Endodermal cell (in vitro differentiated cells): ENCODE data around the gene HIBADH. TPM values are rescaled to one million over a fixed set of nuclear protein-coding genes. Genes with fewer than 3 reads are reported as not detected.

ENCODE experiments used
- DNase-seq: peaks from one replicate; pipeline ENCODE4 v3.0.0-alpha.2; 2017
- H3K27ac ChIP-seq: 2 replicates; pipeline ENCODE4 v1.5.1; 2013; ENCODE audit warnings: mild to moderate bottlenecking, low read depth, low read length, moderate library complexity
- H3K27me3 ChIP-seq: 2 replicates; pipeline ENCODE4 v1.6.1; 2013; ENCODE audit warnings: mild to moderate bottlenecking, low read length, moderate library complexity; ENCODE audit not compliant: insufficient read depth, control insufficient read depth, poor library complexity, severe bottlenecking
- H3K36me3 ChIP-seq: 2 replicates; pipeline ENCODE4 v1.7.0; 2013; ENCODE audit warnings: mild to moderate bottlenecking, low read length, moderate library complexity; ENCODE audit not compliant: control insufficient read depth, insufficient read depth
- H3K4me1 ChIP-seq: one replicate; pipeline ENCODE4 v1.7.0; 2013; ENCODE audit warnings: low read length; ENCODE audit not compliant: control insufficient read depth, insufficient read depth
- H3K4me3 ChIP-seq: 2 replicates; pipeline ENCODE4 v1.5.1; 2013; ENCODE audit warnings: mild to moderate bottlenecking, low read length, moderate library complexity
- H3K9ac ChIP-seq: 2 replicates; pipeline ENCODE4 v1.6.1; 2013; ENCODE audit warnings: mild to moderate bottlenecking, low read length, moderate library complexity; ENCODE audit not compliant: poor library complexity, severe bottlenecking; ENCODE audit errors: extremely low read depth
- H3K9me3 ChIP-seq: 2 replicates; pipeline ENCODE4 v1.6.1; 2013; ENCODE audit warnings: mild to moderate bottlenecking, low read length, moderate library complexity; ENCODE audit not compliant: control insufficient read depth
- H3K27ac Mint-ChIP-seq: 2 replicates; pipeline ENCODE4 v1.8.0; 2020; ENCODE audit warnings: mixed read lengths
- H3K27me3 Mint-ChIP-seq: 2 replicates; pipeline ENCODE4 v1.8.0; 2021; ENCODE audit warnings: mild to moderate bottlenecking, mixed read lengths; ENCODE audit not compliant: insufficient read depth
- H3K36me3 Mint-ChIP-seq: 2 replicates; pipeline ENCODE4 v1.8.0; 2020; ENCODE audit warnings: low read depth, mixed read lengths
- H3K4me1 Mint-ChIP-seq: 2 replicates; pipeline ENCODE4 v1.8.0; 2020; ENCODE audit warnings: mixed read lengths
- H3K4me3 Mint-ChIP-seq: 2 replicates; pipeline ENCODE4 v1.8.0; 2020; ENCODE audit warnings: mild to moderate bottlenecking, moderate library complexity, mixed read lengths
- H3K9me3 Mint-ChIP-seq: 2 replicates; pipeline ENCODE4 v1.8.0; 2020; ENCODE audit warnings: mild to moderate bottlenecking, mixed read lengths
- WGBS, 2 experiments: methylation state at CpG; one replicate each; pipeline versions ENCODE4 v1.1.5 to v1.1.7; 2013; ENCODE audit warnings: missing lambda C conversion rate in 2 of 2, mixed read lengths in 1 of 2; ENCODE audit not compliant: insufficient coverage in 1 of 2, insufficient read length in 1 of 2; 5-methylcytosine and 5-hydroxymethylcytosine counted together
- total RNA-seq, 2 donors: library from RNA; stranded (reverse); fragmentation: NEBNext Ultra II Directional in 1 of 2; extraction: Animal tissue kit (Norgen Biotek cat#: 25700) in 1 of 2; gene quantifications; 2 replicates in 1 of 2; 3 replicates in 1 of 2; pipeline ENCODE4 v1.2.1, GENCODE V29; 2021
- TF ChIP-seq, protein P1 (sequence below): fragments of 200-600 bp; sonication (generic); conservative IDR thresholded peaks from 2 replicates; pipeline ENCODE4 v1.5.0; 2021; ENCODE audit warnings: antibody characterized with exemption, mild to moderate bottlenecking

Gene HIBADH
- total RNA-seq, 2 donors from 2014 or later: 48.3 to 78.1 TPM

GRCh38 chr7:27553273-27553672 is 109.4 kb downstream of the HIBADH start:
- no peak overlapping the region for H3K9ac ChIP-seq
- H3K36me3 ChIP-seq: no peaks in the 10 kb centered on the region
- no peaks in the 10 kb centered on the region for H3K9me3 Mint-ChIP-seq
- H3K4me1 Mint-ChIP-seq: peaks cover 38% of the 10 kb centered on the region
- TF ChIP-seq, protein P1, sequence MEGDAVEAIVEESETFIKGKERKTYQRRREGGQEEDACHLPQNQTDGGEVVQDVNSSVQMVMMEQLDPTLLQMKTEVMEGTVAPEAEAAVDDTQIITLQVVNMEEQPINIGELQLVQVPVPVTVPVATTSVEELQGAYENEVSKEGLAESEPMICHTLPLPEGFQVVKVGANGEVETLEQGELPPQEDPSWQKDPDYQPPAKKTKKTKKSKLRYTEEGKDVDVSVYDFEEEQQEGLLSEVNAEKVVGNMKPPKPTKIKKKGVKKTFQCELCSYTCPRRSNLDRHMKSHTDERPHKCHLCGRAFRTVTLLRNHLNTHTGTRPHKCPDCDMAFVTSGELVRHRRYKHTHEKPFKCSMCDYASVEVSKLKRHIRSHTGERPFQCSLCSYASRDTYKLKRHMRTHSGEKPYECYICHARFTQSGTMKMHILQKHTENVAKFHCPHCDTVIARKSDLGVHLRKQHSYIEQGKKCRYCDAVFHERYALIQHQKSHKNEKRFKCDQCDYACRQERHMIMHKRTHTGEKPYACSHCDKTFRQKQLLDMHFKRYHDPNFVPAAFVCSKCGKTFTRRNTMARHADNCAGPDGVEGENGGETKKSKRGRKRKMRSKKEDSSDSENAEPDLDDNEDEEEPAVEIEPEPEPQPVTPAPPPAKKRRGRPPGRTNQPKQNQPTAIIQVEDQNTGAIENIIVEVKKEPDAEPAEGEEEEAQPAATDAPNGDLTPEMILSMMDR: no peak
- H3K27me3 Mint-ChIP-seq: no peaks in the 10 kb centered on the region
- no peaks in the 10 kb centered on the region for H3K9me3 ChIP-seq
- H3K4me1 ChIP-seq: peaks cover 3% of the 10 kb centered on the region
- 98 to 100% methylated on average over 4 to 5 of the region's 5 CpGs for WGBS, 2 experiments
- peak overlapping the region; percentile 13 for H3K27ac ChIP-seq
- H3K27me3 ChIP-seq: no peaks in the 10 kb centered on the region
- DNase-seq: no peak
- H3K4me3 ChIP-seq: no peak overlapping the region
- H3K36me3 Mint-ChIP-seq: peaks cover 1% of the 10 kb centered on the region
- no peak overlapping the region for H3K4me3 Mint-ChIP-seq
- H3K27ac Mint-ChIP-seq: no peak overlapping the region

DNA sequence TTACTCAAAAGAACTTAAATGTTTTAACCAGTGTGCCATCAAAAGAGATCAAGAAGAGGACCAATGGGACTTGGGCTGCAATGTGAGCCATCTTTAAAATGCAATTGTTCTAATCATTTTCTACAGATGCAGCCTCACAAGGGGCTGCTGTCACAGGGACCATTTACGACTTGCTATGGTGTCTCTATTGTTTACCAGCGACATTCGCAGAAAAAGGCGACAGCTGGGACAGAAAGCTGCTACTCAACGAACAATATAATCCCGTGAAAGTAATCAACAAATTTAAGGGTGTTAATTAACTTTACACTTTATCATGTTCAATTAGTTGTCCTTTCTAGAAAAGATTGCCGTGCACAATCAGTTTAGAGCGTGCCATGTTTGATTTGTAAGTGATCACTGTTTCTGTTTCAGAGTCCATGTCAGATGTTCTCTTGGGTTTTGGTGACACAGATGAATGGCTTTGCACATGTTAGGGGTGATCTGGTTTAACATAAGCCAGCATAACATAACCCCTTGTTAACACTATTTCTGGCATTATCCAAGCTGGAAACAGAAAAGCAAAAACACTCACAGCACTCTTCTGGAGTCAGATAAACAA is 110.8 kb downstream of the HIBADH start:
- no peaks in the 10 kb centered on the region for H3K27me3 Mint-ChIP-seq

DNA sequence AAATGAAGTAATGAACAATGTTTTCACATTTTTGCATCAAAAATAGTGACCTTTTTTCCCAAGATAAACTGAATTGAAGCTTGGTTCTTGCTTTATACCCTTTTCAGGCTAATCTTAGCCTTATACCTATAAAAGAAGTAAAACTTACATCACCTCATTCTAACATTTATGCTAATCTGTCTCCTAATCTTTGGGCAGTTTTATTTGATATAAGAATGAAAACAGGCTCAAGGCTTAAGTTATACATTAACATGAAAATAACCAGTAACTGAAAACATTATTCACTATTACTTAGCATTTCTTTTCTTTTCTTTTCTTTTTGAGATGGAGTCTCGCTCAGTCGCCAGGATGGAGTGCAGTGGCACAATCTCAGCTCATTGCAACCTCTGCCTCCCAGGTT is 113.1 kb downstream of the HIBADH start:
- no peak overlapping the region for H3K27ac ChIP-seq
- H3K9me3 ChIP-seq: no peaks in the 10 kb centered on the region
- no peak overlapping the region for H3K4me3 ChIP-seq
- Mint-ChIP-seq H3K36me3 (no peaks in the 10 kb centered on the region), H3K9me3 (no peaks in the 10 kb centered on the region), H3K4me3 (no peak overlapping the region), H3K27me3 (no peaks in the 10 kb centered on the region), H3K4me1 (peaks cover 52% of the 10 kb centered on the region), H3K27ac (no peak overlapping the region)
- no peaks in the 10 kb centered on the region for H3K27me3 ChIP-seq
- H3K4me1 ChIP-seq: peaks cover 6% of the 10 kb centered on the region
- H3K9ac ChIP-seq: no peak overlapping the region
- TF ChIP-seq, protein P1: no peak
- WGBS, 2 experiments: 93 to 100% methylated on average over 2 of the region's 2 CpGs
- DNase-seq: no peak
- H3K36me3 ChIP-seq: no peaks in the 10 kb centered on the region

More for the DNA sequence above, 110.8 kb downstream of the HIBADH start:
- WGBS, 2 experiments: 92% methylated on average over 7 to 8 of the region's 8 CpGs
- no peaks in the 10 kb centered on the region for H3K36me3 ChIP-seq
- no peak for DNase-seq
- Mint-ChIP-seq H3K4me3 (no peak overlapping the region), H3K36me3 (peaks cover 1% of the 10 kb centered on the region), H3K27ac (no peak overlapping the region), H3K9me3 (no peaks in the 10 kb centered on the region), H3K4me1 (peaks cover 49% of the 10 kb centered on the region)
- TF ChIP-seq, protein P1: no peak
- H3K4me1 ChIP-seq: peaks cover 6% of the 10 kb centered on the region
- peak overlapping the region; percentile 49 for H3K27ac ChIP-seq
- no peak overlapping the region for H3K4me3 ChIP-seq
- H3K9ac ChIP-seq: no peak overlapping the region
- no peaks in the 10 kb centered on the region for H3K9me3 ChIP-seq
- no peaks in the 10 kb centered on the region for H3K27me3 ChIP-seq
